OCI-LY7 (cell line): ENCODE results near the gene CCDC198. TPM values are rescaled to one million over a fixed set of nuclear protein-coding genes. Genes with fewer than 3 reads are reported as not detected.

Source experiments
- BruUV-seq: library from RNA; stranded (reverse); fragments of 400-500 nt; replicated peaks from 2 replicates; lab custom pipeline; 2021; lab: Mats Ljungman, UMichigan
- CTCF ChIA-PET: fragments of 300-600 bp; sonication (Branson Sonifier 250); formaldehyde crosslinking; loops from one replicate; lab custom pipeline; 2022; ENCODE audit warnings: antibody characterized with exemption; ENCODE audit not compliant: unreplicated experiment; lab: Charles Lee
- POLR2A ChIA-PET: fragments of 300-600 bp; sonication (Branson Sonifier 250); formaldehyde crosslinking; loops from one replicate; lab custom pipeline; 2022; ENCODE audit warnings: antibody characterized with exemption; lab: Charles Lee
- DNase-seq: peaks from one replicate; pipeline ENCODE4 v3.0.0-alpha.2; 2015; ENCODE audit warnings: low spot score
- H2AFZ ChIP-seq: fragments of 200-600 bp; sonication (generic), shearing (Covaris generic); 2 replicates; pipeline ENCODE4 v1.6.1; 2014; ENCODE audit warnings: mild to moderate bottlenecking, antibody characterized with exemption, low read length, moderate library complexity
- H3K27ac ChIP-seq: fragments of 200-600 bp; sonication (generic); 2 replicates; pipeline ENCODE4 v1.5.1; 2014; ENCODE audit warnings: mixed run types, low read depth, mild to moderate bottlenecking, moderate library complexity, low read length, inconsistent platforms; ENCODE audit not compliant: poor library complexity, severe bottlenecking
- H3K36me3 ChIP-seq: fragments of 200-600 bp; sonication (generic); 2 replicates; pipeline ENCODE4 v1.6.1; 2014; ENCODE audit warnings: mild to moderate bottlenecking, antibody characterized with exemption, low read length, moderate library complexity, mixed read lengths; ENCODE audit not compliant: insufficient read depth
- H3K4me1 ChIP-seq: fragments of 200-600 bp; sonication (generic); 2 replicates; pipeline ENCODE4 v1.5.1; 2014; ENCODE audit warnings: mild to moderate bottlenecking, low read length; ENCODE audit not compliant: insufficient read depth, poor library complexity, severe bottlenecking
- H3K4me2 ChIP-seq: fragments of 200-600 bp; sonication (generic); 2 replicates; pipeline ENCODE4 v1.6.1; 2014; ENCODE audit warnings: mild to moderate bottlenecking, low read length
- H3K4me3 ChIP-seq: fragments of 200-600 bp; sonication (generic); 2 replicates; pipeline ENCODE4 v1.5.1; 2014; ENCODE audit warnings: mild to moderate bottlenecking, low read depth, low read length; ENCODE audit not compliant: poor library complexity, severe bottlenecking
- H3K79me2 ChIP-seq: fragments of 200-600 bp; sonication (generic); 2 replicates; pipeline ENCODE4 v1.6.1; 2016; ENCODE audit warnings: low read depth, mild to moderate bottlenecking, low read length, moderate library complexity, mixed read lengths; ENCODE audit not compliant: insufficient read depth
- H3K9me2 ChIP-seq: fragments of 200-600 bp; sonication (generic); 2 replicates; pipeline ENCODE4 v1.6.1; 2016; ENCODE audit warnings: mild to moderate bottlenecking, low read length, mixed read lengths; ENCODE audit not compliant: insufficient read depth
- H3K9me3 ChIP-seq: fragments of 200-600 bp; sonication (generic); 2 replicates; pipeline ENCODE4 v1.6.1; 2014; ENCODE audit warnings: mild to moderate bottlenecking, mixed run types, low read length, mixed read lengths
- H4K20me1 ChIP-seq: fragments of 200-600 bp; sonication (generic); 2 replicates; pipeline ENCODE4 v1.6.1; 2014; ENCODE audit warnings: mild to moderate bottlenecking, antibody characterized with exemption, low read length, moderate library complexity, mixed read lengths; ENCODE audit not compliant: insufficient read depth
- EZH2phosphoT487 ChIP-seq: fragments of 200-600 bp; sonication (generic); IDR thresholded peaks from 2 replicates; pipeline ENCODE4 v1.6.1; 2018; ENCODE audit warnings: low read depth, borderline replicate concordance, mild to moderate bottlenecking, mixed run types, antibody characterized with exemption, low read length, moderate library complexity, mixed read lengths
- intact Hi-C: fragments of 100-400 bp; cut with micrococcal nuclease; formaldehyde crosslinking; loops from one replicate; pipeline ENCODE4 v1.10.0; 2022; ENCODE audit not compliant: unreplicated experiment
- total RNA-seq, 2 experiments: library from RNA; depleted of rRNA in 1 of 2; stranded (reverse); fragments of >200 nt in 1 of 2; shearing (Covaris generic) in 1 of 2; gene quantifications; 2 replicates each; pipeline ENCODE4 v1.2.3, GENCODE V29; 2014 to 2022
- TF ChIP-seq, protein P1 (sequence below): fragments of 200-600 bp; sonication (generic); conservative IDR thresholded peaks from 2 replicates; pipeline ENCODE4 v1.5.1; 2014; ENCODE audit warnings: mild to moderate bottlenecking, antibody characterized with exemption, low read length, moderate library complexity, mixed read lengths

CCDC198 gene
- total RNA-seq, 2 experiments from 2014 or later: not detected

DNA sequence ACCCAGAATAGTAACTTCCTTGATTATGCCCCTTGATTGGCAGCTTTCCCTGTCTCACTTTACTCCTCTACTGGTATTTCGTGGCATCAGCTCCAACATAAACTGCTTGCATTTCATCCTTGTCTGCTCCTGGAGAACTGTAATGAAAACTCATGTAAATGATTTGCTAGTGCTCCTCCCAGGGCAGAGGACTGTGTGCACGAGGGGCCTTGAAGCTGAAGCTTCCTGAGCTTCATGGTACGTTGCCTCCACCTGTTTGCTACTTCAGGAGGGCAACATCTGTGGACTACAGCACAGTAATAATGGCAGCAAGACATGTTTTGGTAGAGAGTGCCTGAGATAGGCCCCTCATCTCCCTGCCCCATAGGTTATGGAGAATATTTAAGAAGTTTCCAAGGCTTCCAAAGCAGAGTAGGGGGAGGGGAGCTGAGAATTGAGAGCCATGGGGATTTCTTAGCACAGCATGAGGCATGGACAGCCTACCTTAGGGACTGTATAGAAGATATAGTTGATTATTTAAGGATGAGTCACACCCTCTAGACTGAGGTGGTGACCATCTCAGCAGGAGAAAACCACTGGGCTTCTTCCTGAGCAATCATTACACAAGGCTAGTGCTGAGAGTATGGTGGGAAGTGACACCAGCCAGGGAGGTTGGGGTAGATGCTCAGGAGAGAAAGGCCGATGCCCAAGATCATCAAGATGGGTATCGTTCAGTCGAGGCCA, 29.5 kb downstream of the CCDC198 start:
- Histone ChIP-seq H3K4me3 (peak overlapping the region; percentile 42), H3K4me1 (peaks cover 32% of the 10 kb centered on the region), H3K9me2 (no peaks in the 10 kb centered on the region), H3K9me3 (no peaks in the 10 kb centered on the region), H2AFZ (peak overlapping the region; percentile 85), H3K36me3 (no peaks in the 10 kb centered on the region), H3K27ac (peak overlapping the region; percentile 82), H4K20me1 (no peaks in the 10 kb centered on the region), H3K4me2 (peak overlapping the region; percentile 64), H3K79me2 (no peaks in the 10 kb centered on the region)
- intact Hi-C loops: loop anchor here (1.0 to 5.0 kb wide), 2 partner anchors 73 to 197 kb away; partner anchors contain the start of genes AP5M1 and EXOC5
- BruUV-seq: no TSS peak
- TF ChIP-seq, protein P1, sequence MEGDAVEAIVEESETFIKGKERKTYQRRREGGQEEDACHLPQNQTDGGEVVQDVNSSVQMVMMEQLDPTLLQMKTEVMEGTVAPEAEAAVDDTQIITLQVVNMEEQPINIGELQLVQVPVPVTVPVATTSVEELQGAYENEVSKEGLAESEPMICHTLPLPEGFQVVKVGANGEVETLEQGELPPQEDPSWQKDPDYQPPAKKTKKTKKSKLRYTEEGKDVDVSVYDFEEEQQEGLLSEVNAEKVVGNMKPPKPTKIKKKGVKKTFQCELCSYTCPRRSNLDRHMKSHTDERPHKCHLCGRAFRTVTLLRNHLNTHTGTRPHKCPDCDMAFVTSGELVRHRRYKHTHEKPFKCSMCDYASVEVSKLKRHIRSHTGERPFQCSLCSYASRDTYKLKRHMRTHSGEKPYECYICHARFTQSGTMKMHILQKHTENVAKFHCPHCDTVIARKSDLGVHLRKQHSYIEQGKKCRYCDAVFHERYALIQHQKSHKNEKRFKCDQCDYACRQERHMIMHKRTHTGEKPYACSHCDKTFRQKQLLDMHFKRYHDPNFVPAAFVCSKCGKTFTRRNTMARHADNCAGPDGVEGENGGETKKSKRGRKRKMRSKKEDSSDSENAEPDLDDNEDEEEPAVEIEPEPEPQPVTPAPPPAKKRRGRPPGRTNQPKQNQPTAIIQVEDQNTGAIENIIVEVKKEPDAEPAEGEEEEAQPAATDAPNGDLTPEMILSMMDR: no peak
- no peak for TF ChIP-seq EZH2phosphoT487
- ChIA-PET CTCF (interaction anchor here (1.0 to 1.3 kb wide), 2 partner anchors 21 to 74 kb away, joined by 4 read pairs; partner anchors contain the start of gene NAA30), POLR2A (interaction anchor here (0.6 to 2.0 kb wide), 9 partner anchors 9 to 979 kb away, joined by 3 to 11 read pairs (median 4); no protein-coding TSS in a partner anchor)
- peak; percentile 93 for DNase-seq

DNA sequence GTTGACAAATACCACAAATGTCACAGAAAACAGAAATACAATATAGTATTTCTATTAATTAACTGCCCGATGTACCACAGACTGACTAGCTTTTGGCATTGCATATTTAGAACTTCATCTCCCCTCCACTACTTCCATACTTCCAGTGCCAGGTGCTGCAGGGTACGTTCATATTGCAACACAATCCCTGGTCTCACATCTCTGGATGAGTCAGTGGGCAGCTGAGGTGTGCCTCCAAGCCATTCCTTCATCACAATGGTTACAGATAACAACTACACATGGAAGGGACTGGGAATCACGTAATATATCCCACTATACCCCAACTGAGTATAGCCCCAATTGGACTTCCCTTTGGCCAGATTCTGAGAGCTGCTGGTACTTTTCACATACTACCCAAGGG, 31.1 kb downstream of the CCDC198 start:
- DNase-seq: no peak
- TF ChIP-seq, protein P1: no peak
- no peak for TF ChIP-seq EZH2phosphoT487
- H4K20me1 ChIP-seq: no peaks in the 10 kb centered on the region
- CTCF ChIA-PET: interaction anchor here (1.5 kb wide), 1 partner anchor 22 kb away, joined by 3 read pairs; no protein-coding TSS in a partner anchor
- H3K36me3 ChIP-seq: no peaks in the 10 kb centered on the region
- H3K4me1 ChIP-seq: peaks cover 32% of the 10 kb centered on the region
- no peaks in the 10 kb centered on the region for H3K79me2 ChIP-seq
- H3K9me2 ChIP-seq: no peaks in the 10 kb centered on the region
- intact Hi-C loops: loop anchor here (5.0 kb wide), 1 partner anchor 195 kb away; the partner anchor contains the start of genes AP5M1 and EXOC5
- 0 out of 2 replicates have a peak overlapping the region, but pooled peaks have one; percentile 26 for H2AFZ ChIP-seq
- POLR2A ChIA-PET: interaction anchor here (1.0 to 1.4 kb wide), 2 partner anchors 10 to 18 kb away, joined by 3 to 4 read pairs; no protein-coding TSS in a partner anchor
- no TSS peak for BruUV-seq
- peak overlapping the region; percentile 82 for H3K27ac ChIP-seq
- H3K4me3 ChIP-seq: no peak overlapping the region
- H3K4me2 ChIP-seq: no peak overlapping the region; the same call in 1 of the 2 replicates
- no peaks in the 10 kb centered on the region for H3K9me3 ChIP-seq
